Karpas-422 (cell line): ENCODE data around the gene SDHB. TPM values are rescaled to one million over a fixed set of nuclear protein-coding genes. Genes with fewer than 3 reads are reported as not detected.

Experiments used
- DNase-seq: peaks from one replicate; pipeline ENCODE4 v3.0.0-alpha.2; 2015
- H2AFZ ChIP-seq: fragments of 200-600 bp; sonication (generic); 2 replicates; pipeline ENCODE4 v1.6.1; 2014; ENCODE audit warnings: antibody characterized with exemption, low read length, mixed read lengths
- H3K27ac ChIP-seq: fragments of 200-600 bp; sonication (generic); 2 replicates; pipeline ENCODE4 v1.5.1; 2014; ENCODE audit warnings: mild to moderate bottlenecking, low read length, moderate library complexity
- H3K27me3 ChIP-seq: fragments of 200-600 bp; sonication (generic); 2 replicates; pipeline ENCODE4 v1.6.1; 2014; ENCODE audit warnings: low read length, mixed read lengths
- H3K36me3 ChIP-seq: fragments of 200-600 bp; sonication (generic); 2 replicates; pipeline ENCODE4 v1.6.1; 2014; ENCODE audit warnings: low read length, mixed read lengths; ENCODE audit not compliant: insufficient read depth
- H3K4me1 ChIP-seq: fragments of 200-600 bp; sonication (generic); 2 replicates; pipeline ENCODE4 v1.6.1; 2014; ENCODE audit warnings: mild to moderate bottlenecking, low read length, mixed read lengths
- H3K4me2 ChIP-seq: fragments of 200-600 bp; sonication (generic); 2 replicates; pipeline ENCODE4 v1.6.1; 2014; ENCODE audit warnings: low read length, low read depth, mild to moderate bottlenecking; ENCODE audit not compliant: poor library complexity, severe bottlenecking
- H3K4me3 ChIP-seq: fragments of 200-600 bp; sonication (generic); 2 replicates; pipeline ENCODE4 v1.5.1; 2014; ENCODE audit warnings: mild to moderate bottlenecking, antibody characterized with exemption, low read length, mixed read lengths
- H3K79me2 ChIP-seq: fragments of 200-600 bp; sonication (generic); 2 replicates; pipeline ENCODE4 v1.6.1; 2014; ENCODE audit warnings: mild to moderate bottlenecking, low read length, mixed read lengths
- H3K9ac ChIP-seq: fragments of 200-600 bp; sonication (generic); 2 replicates; pipeline ENCODE4 v1.6.0; 2014; ENCODE audit warnings: low read length
- H3K9me2 ChIP-seq: fragments of 200-600 bp; sonication (generic), shearing (Covaris generic); replicated peaks from 2 replicates; pipeline ENCODE4 v1.6.0; 2014; ENCODE audit warnings: mild to moderate bottlenecking, low read length, moderate library complexity; ENCODE audit not compliant: insufficient read depth
- H3K9me3 ChIP-seq: fragments of 300-700, 200-600 bp; sonication (generic); 2 replicates; pipeline ENCODE4 v1.6.1; 2014; ENCODE audit warnings: low read length, mixed read lengths
- H4K20me1 ChIP-seq: fragments of 200-600 bp; sonication (generic); 2 replicates; pipeline ENCODE4 v1.6.1; 2014; ENCODE audit warnings: mild to moderate bottlenecking, antibody characterized with exemption, low read length, low read depth; ENCODE audit not compliant: insufficient read depth
- total RNA-seq: library from RNA; depleted of rRNA; stranded (reverse); fragments of >200 nt; shearing (Covaris generic); gene quantifications from 2 replicates; pipeline ENCODE4 v1.2.3, GENCODE V29; 2014; ENCODE audit warnings: low replicate concordance; rRNA removed

SDHB gene
- 157 and 172 TPM in 2 replicates for total RNA-seq

- peak within 1 kb of the TSS; percentile 77 for H3K4me3 ChIP-seq
Observed at GRCh38 chr1:17053685-17054410, at the start of gene SDHB. Gene SDHB, minus strand, starts transcription at chr1:17054032. Its CDS starts 13 bp downstream, at chr1:17054019.

GRCh38 chr1:17102232-17102631, 48.4 kb upstream of the SDHB start:
- H3K27ac ChIP-seq, result no peak overlapping the region
- H3K36me3 ChIP-seq, result no peaks in the 10 kb centered on the region
- peaks cover 3% of the 10 kb centered on the region; the same call in 1 of the 2 replicates for H3K4me1 ChIP-seq
- H3K9me3 ChIP-seq, result no peaks in the 10 kb centered on the region
- H3K9me2 ChIP-seq, result no peaks in the 10 kb centered on the region
- H4K20me1 ChIP-seq, result no peaks in the 10 kb centered on the region
- no peaks in the 10 kb centered on the region for H3K79me2 ChIP-seq
- no peak overlapping the region for H3K4me2 ChIP-seq
- no peak overlapping the region for H3K4me3 ChIP-seq
- DNase-seq, result no peak
- H3K9ac ChIP-seq, result no peak overlapping the region
- H2AFZ ChIP-seq, result no peak overlapping the region
- no peaks in the 10 kb centered on the region for H3K27me3 ChIP-seq

More at GRCh38 chr1:17053685-17054410, at the start of gene SDHB:
- Histone ChIP-seq H3K27me3 (no peaks in the 10 kb centered on the region), H4K20me1 (no peaks in the 10 kb centered on the region; the same call in 1 of the 2 replicates), H2AFZ (0 out of 2 replicates have a peak within 1 kb of the TSS, but pooled peaks have one; percentile 13), H3K9me2 (no peaks in the 10 kb centered on the region), H3K9ac (peak within 1 kb of the TSS; percentile 79), H3K79me2 (peaks cover 46% of the 10 kb centered on the region), H3K27ac (peak within 1 kb of the TSS; percentile 12; the same call in 1 of the 2 replicates), H3K4me1 (peaks cover 13% of the 10 kb centered on the region), H3K4me2 (peak within 1 kb of the TSS; percentile 75), H3K9me3 (no peaks in the 10 kb centered on the region), H3K36me3 (peaks cover 8% of the 10 kb centered on the region; the same call in 1 of the 2 replicates)
- peak; percentile 99 for DNase-seq

- Histone ChIP-seq H3K27ac (no peak overlapping the region), H3K4me3 (no peak overlapping the region), H3K4me1 (no peaks in the 10 kb centered on the region), H2AFZ (no peak overlapping the region), H3K79me2 (no peaks in the 10 kb centered on the region), H3K9me3 (no peaks in the 10 kb centered on the region), H4K20me1 (no peaks in the 10 kb centered on the region), H3K36me3 (no peaks in the 10 kb centered on the region), H3K27me3 (no peaks in the 10 kb centered on the region), H3K9me2 (no peaks in the 10 kb centered on the region), H3K4me2 (no peak overlapping the region), H3K9ac (no peak overlapping the region)
- DNase-seq, result no peak
Observed at GRCh38 chr1:17101261-17101660, 47.4 kb upstream of the SDHB start.

- no peaks in the 10 kb centered on the region for H3K9me3 ChIP-seq
Observed at GRCh38 chr1:17099616-17100340, 45.9 kb upstream of the SDHB start.

GRCh38 chr1:17098446-17099317, 44.9 kb upstream of the SDHB start:
- no peaks in the 10 kb centered on the region for H3K79me2 ChIP-seq
- H2AFZ ChIP-seq, result no peak overlapping the region
- H3K9me2 ChIP-seq, result no peaks in the 10 kb centered on the region
- H3K9ac ChIP-seq, result no peak overlapping the region
- H3K4me2 ChIP-seq, result no peak overlapping the region
- DNase-seq, result no peak
- H3K4me3 ChIP-seq, result no peak overlapping the region
- no peaks in the 10 kb centered on the region for H4K20me1 ChIP-seq
- no peaks in the 10 kb centered on the region for H3K4me1 ChIP-seq
- no peak overlapping the region for H3K27ac ChIP-seq
- H3K9me3 ChIP-seq, result no peaks in the 10 kb centered on the region
- H3K27me3 ChIP-seq, result no peaks in the 10 kb centered on the region
- no peaks in the 10 kb centered on the region for H3K36me3 ChIP-seq

More at GRCh38 chr1:17099616-17100340, 45.9 kb upstream of the SDHB start:
- H3K36me3 ChIP-seq, result no peaks in the 10 kb centered on the region
- no peaks in the 10 kb centered on the region for H3K27me3 ChIP-seq
- H3K9me2 ChIP-seq, result no peaks in the 10 kb centered on the region
- no peak for DNase-seq
- no peak overlapping the region for H3K4me2 ChIP-seq
- no peaks in the 10 kb centered on the region for H4K20me1 ChIP-seq
- no peak overlapping the region for H3K27ac ChIP-seq
- no peak overlapping the region for H3K9ac ChIP-seq
- no peak overlapping the region for H2AFZ ChIP-seq
- no peaks in the 10 kb centered on the region for H3K4me1 ChIP-seq
- no peaks in the 10 kb centered on the region for H3K79me2 ChIP-seq
- no peak overlapping the region for H3K4me3 ChIP-seq

GRCh38 chr1:17097787-17098186, 44.0 kb upstream of the SDHB start:
- Histone ChIP-seq H3K4me2 (no peak overlapping the region), H3K27me3 (no peaks in the 10 kb centered on the region), H3K9me3 (no peaks in the 10 kb centered on the region), H3K4me3 (no peak overlapping the region), H3K9ac (no peak overlapping the region), H3K79me2 (no peaks in the 10 kb centered on the region), H3K27ac (no peak overlapping the region), H3K4me1 (no peaks in the 10 kb centered on the region), H2AFZ (no peak overlapping the region), H3K36me3 (no peaks in the 10 kb centered on the region), H3K9me2 (no peaks in the 10 kb centered on the region), H4K20me1 (no peaks in the 10 kb centered on the region)
- no peak for DNase-seq

- Histone ChIP-seq H4K20me1 (no peaks in the 10 kb centered on the region), H2AFZ (no peak overlapping the region), H3K27ac (no peak overlapping the region), H3K4me2 (no peak overlapping the region), H3K27me3 (no peaks in the 10 kb centered on the region), H3K79me2 (no peaks in the 10 kb centered on the region), H3K9me3 (no peaks in the 10 kb centered on the region), H3K9ac (no peak overlapping the region), H3K4me1 (no peaks in the 10 kb centered on the region), H3K4me3 (no peak overlapping the region), H3K9me2 (no peaks in the 10 kb centered on the region), H3K36me3 (no peaks in the 10 kb centered on the region)
- DNase-seq, result no peak
Observed at GRCh38 chr1:17097147-17097546, 43.3 kb upstream of the SDHB start.
